Measurements from ENCODE around the gene MRPL2. TPM values are rescaled to one million over a fixed set of nuclear protein-coding genes. Genes with fewer than 3 reads are reported as not detected.
"Not testable (repeated sequence)": the region's sequence is repeated elsewhere in the genome, so short reads cannot be mapped to it uniquely, and the experiment has no call there.

Gene MRPL2
- total RNA-seq, 1 experiment from 2014 or later, result 50.0 TPM

DNA sequence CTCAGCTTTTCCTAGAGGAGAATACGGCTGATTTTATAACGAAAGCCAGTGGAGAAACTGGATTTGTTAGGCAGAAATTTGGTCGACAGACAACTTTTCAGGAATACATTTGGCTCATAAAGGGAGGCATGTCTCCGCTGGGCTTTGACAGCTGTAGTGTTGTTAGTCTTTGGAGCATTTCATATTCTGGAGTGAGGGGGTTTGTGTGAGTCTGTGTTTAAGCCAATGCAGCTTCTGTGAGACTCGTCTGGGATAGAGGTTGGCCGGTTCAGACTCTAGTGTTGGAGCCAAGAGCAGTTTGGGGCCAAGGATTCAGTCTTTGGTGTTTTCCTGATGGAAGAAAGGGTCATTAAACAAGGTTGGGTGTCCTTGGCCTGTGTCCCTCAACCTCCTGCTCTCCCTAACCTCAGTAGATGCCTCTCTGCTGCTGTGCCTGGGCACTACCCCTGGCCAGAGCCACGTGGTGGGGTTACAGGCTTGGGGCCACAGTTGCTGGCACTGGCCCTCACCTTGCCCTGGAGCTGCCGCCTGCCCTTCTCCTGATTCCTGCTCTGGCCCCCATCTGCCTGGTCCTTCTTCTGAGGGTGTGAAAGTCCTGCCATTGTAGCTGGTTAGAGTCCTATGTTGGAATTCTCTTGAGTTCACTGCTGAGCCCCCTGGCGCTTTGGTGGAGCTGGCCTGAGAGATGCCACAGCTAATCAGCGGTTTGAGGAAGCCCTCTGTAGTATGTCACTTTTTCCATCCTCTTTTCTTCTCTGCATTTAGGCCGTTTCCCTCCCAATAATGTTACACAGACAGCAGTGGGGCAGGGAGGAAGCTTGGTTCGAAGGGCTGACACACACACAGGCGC, 23.8 kb upstream of the MRPL2 start:
- DNase-seq (ENCODE audit: low read depth), result no peak

DNA sequence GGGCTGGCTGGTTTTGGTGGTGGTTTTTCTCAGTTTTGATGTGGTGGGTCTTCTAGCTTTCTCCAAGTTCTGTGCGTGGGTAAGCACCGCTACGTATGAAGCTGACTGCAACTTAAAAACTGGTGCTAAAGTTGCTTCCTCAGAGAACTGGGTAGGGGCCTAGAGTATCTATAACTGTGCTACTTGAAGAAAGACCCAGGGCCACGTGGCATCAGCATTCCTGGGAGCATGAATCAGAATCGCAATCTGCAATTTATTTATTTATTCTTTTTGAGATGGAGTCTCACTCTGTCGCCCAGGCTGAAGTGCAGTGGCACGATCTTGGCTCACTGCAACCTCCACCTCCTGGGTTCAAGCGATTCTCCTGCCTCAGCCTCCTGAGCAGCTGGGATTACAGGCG, 22.7 kb upstream of the MRPL2 start:
- DNase-seq (ENCODE audit: low read depth), result not testable (repeated sequence)

DNA sequence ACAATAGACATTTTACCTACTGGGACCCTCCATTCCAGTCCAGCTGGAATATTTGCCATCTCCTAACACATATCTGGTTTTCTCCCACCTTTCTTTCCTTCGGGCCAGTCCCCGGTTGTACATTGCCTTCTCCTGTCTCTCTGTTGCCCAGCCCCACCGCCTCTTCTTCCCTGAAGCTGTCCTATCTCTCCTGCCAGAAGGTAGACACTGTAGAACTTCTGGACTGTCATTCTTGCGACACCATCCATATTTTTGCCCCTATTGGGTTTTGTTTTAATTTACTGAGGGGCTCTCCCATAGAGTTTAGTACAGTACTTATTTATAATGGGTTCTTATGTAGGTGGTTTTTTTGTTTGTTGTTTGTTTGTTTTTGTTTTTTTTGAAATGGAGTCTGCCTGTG, 21.8 kb upstream of the MRPL2 start:
- no peak for DNase-seq (ENCODE audit: low read depth)

DNA sequence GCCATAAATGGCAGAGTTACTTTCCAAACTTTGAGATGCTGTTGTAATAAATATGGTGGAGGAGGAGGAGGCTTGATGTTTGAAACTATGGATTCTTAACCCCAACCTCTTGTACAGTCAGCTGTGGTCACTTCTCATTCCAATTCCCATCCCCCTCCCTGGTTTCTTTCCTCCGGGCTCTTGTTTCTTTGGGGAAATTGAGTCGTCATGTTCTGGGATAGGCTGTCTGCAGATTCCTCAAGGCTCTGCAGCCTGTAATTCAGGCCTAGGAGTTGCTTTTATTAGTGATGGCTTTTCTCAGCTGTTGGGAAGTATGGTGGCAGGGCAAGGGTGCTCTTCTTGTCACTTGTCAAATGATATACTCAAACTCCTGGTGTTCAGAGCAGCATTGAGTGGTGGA, 19.5 kb upstream of the MRPL2 start:
- peak; percentile 68 for DNase-seq (ENCODE audit: low read depth)

DNA sequence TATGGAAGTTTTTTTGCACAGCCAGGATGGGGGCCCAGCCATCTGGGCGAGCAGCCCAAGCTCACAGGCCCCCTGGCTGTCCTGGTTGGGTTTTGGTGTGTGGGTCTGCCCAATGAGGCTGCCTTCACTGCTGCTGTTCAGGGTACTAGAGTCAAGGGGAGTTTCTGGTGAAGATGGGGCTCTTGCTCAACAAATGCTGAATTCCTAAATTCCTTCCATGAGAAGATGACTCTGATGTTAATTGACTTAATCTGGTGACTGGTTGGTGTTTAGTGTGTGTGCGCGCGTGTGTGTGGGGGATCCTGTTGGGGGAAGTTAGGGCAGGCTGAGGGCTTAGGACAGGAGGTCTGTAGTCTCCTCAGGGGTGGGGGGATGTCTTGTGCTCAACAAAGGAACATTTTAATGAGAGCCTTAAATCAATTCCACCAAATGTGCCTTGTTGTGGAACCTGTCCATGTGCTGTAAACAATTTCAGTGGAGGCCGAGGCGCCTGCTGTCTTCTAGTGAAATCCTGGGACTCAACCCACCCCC, 18.8 kb upstream of the MRPL2 start:
- DNase-seq (ENCODE audit: low read depth), result peak; percentile 51

DNA sequence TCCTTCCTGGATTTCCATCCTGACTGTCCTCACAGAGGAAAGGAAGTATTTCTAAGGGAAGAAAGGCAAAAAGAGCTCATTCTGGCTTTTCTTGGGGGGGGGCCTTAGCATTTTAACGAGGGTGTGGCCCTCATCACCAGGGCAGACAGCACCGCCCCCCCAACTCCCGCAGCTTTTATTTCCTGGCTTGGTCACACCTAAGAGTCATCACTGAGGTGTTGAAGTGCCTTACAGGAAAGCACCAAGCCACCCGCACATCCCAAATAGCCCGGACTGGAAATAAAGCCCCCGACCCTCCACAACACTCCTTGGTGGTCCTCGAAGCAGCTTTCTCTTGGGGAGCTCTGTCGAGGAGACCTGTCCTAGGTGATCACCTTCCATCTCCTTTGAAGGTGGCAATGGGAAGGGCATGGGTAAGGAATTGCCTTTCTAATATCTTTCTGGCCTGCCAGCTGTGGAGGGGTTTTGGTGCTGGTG, 18.1 kb upstream of the MRPL2 start:
- no peak for DNase-seq (ENCODE audit: low read depth)

DNA sequence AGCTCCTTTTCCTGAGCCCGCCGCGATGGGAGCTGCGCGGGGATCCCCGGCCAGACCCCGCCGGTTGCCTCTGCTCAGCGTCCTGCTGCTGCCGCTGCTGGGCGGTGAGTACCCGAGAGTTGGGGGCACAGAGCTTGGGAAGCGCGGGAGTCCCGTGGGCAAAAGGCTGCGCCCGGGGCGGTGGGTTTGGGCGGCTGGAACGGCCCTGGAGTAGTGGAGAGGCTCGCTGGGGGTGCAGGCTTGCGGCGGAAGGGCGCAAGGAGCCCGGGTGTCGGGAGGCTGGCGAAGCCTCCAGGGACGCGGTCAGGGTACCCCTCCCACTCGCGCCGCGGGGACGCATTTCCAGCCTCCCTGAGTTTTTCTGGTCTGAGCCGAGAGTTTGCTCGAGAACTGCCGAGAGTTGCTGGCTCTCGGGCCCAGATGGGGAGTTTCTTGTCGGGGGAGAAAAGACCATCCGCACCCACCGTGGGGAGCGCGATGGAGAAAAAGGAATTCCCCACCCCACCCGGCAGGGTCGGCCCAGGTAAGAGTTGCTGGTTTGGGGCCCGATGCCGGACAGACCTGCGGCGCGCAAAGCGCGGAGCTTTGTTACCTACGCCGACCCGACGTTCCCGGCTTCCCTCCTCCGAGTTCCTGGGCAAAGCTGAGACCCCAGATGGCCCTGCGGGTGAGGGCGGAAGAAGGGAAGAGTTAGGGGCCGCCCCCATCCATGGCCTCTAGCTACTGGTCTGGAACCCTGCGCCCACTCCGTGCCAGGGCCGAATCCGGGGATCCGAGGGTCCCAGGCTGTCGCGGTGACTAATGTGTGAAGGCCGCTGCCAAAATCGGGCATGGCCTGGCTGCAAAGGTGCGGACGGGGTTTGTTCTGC, 17.5 kb upstream of the MRPL2 start:
- DNase-seq (ENCODE audit: low read depth), result peak; percentile 44

DNA sequence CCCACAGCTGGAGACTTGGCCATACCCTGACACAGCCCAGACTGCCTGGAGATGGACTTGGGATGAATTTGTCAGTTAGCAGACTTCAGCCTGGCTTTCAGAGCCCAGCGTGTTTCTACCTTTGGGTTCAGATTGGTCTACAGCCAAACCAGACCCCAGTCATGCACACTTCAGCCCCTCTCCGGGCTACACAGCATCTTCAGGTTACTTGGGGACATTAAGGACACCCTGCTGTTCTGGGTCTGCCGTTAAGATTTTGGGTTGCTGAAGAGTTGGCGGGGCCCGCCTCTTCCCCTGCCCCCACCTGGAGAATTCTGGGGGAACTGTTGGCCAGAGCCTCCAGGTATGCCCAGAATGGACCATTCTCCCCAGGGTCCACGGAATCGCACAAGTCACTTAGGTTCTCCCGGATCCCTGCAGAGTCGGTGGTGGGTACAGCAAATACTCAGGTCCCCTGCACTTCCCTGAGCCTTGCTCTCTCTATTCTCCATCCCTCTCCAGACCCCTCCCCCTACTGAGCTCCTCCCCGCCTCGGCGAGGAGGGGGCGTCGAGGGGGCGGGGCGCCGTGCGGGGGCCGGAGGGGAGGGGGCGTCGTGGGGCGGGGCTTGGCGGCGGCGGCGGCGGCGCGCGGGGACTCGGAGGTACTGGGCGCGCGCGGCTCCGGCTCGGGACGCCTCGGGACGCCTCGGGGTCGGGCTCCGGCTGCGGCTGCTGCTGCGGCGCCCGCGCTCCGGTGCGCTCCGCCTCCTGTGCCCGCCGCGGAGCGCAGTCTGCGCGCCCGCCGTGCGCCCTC, 16.6 kb upstream of the MRPL2 start, which contains the start of gene PTK7:
TSS of gene PTK7 (plus strand) at position 645 of the 794 bp plus-strand sequence. CDS start 175 bp downstream, outside the sequence.
- peak; percentile 53 for DNase-seq (ENCODE audit: low read depth)

DNA sequence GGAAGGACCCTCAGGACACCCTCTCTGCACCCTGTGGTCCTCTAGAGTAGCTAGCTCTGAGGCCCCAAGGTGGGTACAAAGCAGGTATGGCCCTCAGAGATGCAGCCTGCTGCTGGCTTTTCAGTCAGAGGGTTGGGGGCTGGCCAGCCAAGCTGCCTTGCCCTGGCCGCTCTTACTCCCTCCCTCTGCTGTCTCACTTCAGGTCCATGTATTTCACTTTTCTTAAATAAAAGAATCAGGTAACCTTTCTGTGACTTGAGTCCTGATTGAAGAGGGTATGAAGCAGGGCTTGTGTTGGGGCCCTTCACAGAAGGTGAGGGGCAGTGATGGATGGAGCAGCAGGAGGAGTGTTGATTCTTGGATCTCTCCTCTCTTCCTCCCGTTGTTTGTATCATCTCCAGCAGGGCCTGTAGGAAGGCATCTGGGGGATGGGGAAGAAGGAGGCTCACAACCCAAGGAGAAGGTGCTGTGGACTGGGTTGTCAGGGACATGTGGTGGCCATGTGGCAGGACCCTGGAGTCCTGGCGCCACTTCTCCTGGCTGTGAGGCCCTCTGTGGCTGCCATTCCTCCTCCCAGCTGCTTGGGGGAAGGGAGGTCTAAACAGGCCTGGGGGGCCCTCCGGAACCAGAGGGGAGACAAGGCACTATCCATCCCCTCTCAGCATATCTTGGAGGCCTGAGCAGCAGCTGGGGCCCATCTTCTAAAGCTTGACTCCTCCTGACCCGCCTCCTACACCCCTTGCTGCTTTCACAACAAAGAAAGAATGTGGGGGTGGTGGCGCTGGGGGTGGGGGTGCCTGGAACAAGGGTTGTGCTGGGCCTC, 15.8 kb upstream of the MRPL2 start:
- peak; percentile 59 for DNase-seq (ENCODE audit: low read depth)

DNA sequence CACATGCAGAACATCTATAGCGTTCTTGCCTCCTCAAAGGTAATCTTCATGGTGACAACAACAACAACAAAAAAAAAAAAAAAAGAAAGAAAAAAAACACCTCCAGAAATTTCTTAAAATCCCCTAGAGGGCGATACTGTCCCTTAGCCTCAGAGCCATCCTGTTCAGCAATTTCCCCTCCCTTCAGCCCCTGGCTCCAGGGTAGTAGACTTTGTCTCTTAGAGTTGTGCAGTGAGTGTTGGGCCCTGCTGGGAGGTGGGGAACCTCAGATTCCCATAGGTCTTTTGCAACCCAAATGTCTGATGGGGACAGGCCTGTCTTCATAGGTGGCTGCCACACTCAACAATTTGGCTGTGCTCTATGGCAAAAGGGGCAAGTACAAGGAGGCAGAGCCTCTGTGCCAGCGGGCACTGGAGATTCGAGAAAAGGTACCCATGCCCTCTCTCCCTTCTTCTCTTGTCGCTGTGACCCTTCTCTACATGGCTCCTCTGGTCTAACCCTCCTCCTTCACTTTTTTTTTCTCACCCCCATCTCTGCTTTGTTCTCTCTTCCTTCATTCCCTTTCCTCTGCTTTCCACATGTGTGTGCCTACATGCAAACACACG, 10.9 kb upstream of the MRPL2 start:
- peak; percentile 65 for DNase-seq (ENCODE audit: low read depth)

DNA sequence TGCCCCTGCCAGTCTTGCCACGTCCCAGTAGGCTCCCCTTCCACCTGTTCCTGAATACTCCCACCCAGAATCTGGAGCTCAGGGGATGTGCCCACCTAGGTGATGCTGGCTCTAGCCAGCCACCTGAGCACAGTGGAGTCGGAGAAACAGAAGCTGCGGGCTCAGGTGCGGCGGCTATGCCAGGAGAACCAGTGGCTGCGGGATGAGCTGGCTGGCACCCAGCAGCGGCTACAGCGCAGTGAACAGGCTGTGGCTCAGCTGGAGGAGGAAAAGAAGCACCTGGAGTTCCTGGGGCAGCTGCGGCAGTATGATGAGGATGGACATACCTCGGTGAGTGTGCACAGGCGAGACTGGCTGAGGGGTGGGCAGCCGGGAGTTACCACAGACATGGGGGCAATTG, 3.6 kb upstream of the MRPL2 start:
- DNase-seq (ENCODE audit: low read depth), result no peak

DNA sequence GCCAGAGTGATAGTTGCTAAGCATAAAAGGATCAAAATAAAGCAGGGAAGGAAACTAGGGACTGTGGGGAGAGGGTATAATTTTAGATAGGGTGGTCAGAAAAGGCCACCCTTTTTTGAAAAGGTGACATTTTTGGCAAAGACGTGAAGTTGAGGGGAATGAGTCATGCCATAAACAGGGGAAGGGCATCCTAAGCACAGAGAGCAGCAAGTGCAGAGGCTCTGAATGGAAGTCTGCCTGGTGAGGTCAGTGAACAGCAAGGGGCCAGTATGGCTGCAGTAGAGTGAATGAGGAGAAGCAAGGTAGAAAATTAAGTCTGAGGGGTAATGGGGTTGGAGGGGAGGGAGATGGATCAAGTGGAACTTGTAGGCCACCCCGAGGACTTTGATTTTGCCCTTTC, 2.6 kb upstream of the MRPL2 start:
- peak; percentile 26 for DNase-seq (ENCODE audit: low read depth)

DNA sequence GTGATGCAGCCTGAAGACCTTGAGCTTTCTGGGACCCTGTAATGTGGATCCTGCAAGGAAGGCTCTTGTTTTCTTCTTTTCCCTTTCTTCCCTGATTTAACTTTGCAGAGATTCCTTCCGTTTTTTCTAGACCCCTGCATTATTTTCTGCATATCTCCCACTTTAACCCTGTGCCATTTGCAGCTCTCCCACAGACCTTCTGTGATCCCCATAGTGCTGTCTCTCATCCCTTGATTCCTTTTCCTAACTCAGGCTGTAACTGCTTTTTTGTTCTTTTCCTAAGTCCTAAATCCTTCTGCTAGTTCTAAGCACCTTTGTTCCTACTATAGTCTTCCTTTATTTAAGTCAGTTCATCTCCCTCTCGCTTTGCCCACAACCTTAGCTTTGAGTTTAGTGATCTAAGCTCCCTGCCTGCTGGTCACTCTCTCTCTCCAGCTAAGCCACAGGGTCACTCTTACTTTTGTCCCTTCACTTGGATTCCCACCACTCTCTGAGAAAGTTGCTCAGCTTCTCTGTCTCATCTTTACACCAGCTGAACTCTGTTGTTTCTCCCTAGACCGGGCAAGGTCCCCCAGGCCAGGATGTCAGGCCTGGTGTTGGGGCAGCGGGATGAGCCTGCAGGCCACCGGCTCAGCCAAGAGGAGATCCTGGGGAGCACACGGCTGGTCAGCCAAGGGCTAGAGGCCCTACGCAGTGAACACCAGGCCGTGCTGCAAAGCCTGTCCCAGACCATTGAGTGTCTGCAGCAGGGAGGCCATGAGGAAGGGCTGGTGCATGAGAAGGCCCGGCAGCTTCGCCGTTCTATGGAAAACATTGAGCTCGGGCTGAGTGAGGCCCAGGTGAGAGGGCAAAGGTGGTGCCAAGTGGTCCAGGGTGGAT, 1.8 kb upstream of the MRPL2 start:
- DNase-seq (ENCODE audit: low read depth), result no peak

DNA sequence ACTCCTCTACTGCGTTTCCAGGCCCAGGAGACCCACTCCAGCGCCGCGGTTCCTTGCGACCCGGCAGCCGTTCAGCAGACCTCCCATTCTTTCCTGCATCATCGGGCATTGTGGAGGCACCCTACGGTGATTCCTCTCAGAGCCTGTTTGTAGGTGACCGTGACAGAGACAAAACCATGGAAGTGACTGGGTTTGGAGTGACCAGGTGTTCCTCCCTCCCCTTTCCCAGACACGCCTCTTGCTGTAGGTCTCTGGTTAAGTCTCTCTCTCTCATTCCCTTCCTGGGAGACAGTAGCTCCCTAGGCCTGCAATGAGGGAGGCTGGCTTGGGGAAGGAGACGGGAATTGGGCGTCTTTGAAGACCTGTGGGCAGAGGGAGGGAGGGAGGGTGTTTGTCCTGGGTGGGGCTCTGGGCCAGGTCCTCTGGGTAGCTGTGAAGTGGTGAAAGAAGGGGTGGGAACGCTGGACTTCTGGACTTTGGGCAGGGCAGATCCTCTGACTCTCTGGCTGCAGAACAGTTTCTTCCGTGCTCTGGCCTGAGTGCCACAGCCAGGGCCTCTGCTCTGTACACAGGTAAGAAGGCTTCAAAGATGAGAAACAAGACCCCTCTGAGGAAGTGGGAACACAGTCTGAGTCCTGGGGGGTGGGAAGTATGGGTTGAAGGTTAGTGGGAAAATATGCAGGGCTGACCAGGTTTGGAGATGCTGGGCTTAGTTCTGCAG, 960 bp upstream of the MRPL2 start:
- no peak for DNase-seq (ENCODE audit: low read depth)

DNA sequence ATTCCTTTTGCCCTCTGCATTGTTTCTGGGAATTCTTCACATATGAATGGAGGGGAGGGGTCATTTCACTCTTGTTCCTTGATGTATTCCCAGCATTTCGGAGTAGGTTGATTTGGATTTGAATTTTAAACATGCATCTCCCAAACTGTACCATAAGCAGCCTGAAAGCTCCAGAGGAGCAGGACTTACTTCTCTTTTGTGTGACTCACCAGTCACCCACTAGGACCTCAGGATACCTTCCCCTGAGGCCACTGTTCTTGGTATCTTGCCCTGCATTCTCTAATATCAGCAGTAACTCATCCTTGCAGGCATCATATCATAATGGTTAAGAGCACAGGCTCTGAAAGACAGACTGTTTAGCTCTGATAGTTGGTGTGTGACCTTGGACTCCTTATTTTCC, 703 bp downstream of the MRPL2 start:
- no peak for DNase-seq (ENCODE audit: low read depth)

DNA sequence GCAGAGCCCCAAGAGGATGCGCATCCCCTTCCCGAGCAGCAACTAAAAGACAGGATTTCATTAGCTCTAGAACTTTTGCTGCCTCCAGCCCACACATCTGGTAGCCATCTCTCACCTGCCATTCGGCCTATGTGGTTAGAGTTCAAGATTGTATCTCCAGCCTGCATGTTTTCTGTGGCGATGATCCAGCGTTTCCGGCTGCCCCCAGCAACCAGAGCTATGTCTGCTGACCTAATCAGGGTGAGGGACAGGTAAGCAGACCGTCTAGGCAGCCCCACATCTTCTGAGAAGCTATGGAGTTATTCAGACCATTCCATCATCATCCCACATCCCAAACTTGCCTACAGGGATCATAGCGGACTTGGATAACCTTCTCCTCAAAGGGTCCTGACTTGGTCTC, 3.3 kb downstream of the MRPL2 start:
- DNase-seq (ENCODE audit: low read depth), result no peak

DNA sequence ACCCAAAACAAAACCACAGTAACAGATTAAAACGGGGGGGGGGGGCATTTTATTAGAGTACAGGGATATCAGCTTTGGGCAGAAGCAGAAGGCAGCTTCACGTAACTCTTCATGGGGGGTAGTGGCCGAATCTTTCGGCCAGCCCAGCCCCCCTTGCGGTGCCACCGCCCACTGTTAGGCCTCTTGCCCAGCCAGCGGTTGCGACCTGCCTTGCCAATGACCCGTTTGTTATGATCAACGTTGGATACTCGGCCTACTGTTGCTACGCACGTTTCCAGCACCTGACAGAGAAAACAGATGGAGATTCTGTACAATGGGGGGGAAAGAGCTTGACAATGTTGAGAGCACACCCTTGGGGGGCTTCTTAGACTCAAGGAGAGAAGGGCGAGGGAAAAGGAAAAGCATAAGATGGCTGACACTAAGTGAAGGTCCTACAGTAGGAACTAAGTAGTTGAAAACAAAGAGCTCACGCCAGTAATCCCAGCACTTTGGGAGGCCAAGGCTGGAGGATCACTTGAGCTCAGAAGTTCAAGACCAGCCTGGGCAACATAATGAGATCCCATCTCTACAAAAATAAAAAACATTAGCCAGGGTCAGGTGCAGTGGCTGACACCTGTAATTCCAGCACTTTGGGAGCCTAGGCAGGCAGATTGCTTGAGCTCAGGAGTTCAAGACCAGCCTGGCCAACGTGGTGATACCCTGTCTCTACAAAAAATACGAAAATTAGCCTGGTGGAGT, 4.9 kb downstream of the MRPL2 start:
- peak; percentile 45 for DNase-seq (ENCODE audit: low read depth)

All from RPMI7951 (cell line).